NCI-H1436 treated with DMSO at 0.1 percent for 48 hours (cell line): Measurements from ENCODE around the gene MAG.

ENCODE experiments used
- DNase-seq: peaks from one replicate; lab custom pipeline; 2025; lab: John Stamatoyannopoulos, UW

Gene MAG

DNA sequence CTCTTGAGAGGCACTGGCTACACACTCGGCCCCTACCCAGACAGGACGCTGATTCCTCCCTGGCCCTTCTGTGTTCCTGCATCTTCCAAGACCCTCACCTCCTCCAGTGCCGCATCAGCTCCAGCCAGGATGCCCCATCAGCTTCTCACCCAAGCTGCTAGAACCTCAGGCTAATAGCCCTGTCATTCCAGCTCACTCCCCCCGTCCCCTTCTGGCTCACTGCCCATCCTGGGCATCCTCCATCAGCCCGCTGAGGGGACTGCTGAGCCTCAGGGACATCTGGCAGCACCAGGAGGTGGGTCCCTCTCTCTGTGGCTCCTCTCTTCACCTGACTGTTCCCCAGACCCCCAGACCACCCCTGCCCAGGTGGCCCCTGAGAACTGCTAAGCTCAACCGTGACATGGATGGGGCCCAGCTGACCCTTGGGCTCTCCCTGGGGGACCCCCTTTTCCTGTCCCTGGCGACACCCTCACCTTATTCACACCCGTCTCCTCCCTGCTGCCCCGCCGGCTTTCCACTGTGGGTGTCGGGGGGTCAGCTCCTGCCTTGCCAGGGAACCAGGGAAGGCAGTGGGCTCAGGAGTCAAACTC is 71.1 kb downstream of the MAG start:
- DNase-seq = no peak
